ENCODE measurements around the gene C22orf39.

Gene C22orf39

DNA sequence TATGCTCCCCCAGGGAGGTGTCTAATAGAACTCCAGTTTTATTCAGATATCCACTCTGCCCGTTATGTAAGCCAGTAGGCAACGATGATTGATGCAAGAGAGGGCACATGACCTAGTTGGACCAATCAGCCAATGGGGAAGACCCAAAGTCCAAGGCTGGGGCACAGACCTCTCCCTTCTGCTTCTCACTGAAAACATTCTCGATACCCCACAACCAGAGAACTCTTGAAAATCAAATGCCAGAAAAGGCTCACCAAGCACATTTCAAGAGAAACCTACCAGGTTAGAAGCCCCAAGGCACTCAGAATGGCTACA lies 23.4 kb downstream of the C22orf39 start:
- no peak for DNase-seq (ENCODE audit: low read depth)
- H3K4me3 ChIP-seq (ENCODE audit: low read depth, low read length), result no peak overlapping the region
- TF ChIP-seq, protein P1, sequence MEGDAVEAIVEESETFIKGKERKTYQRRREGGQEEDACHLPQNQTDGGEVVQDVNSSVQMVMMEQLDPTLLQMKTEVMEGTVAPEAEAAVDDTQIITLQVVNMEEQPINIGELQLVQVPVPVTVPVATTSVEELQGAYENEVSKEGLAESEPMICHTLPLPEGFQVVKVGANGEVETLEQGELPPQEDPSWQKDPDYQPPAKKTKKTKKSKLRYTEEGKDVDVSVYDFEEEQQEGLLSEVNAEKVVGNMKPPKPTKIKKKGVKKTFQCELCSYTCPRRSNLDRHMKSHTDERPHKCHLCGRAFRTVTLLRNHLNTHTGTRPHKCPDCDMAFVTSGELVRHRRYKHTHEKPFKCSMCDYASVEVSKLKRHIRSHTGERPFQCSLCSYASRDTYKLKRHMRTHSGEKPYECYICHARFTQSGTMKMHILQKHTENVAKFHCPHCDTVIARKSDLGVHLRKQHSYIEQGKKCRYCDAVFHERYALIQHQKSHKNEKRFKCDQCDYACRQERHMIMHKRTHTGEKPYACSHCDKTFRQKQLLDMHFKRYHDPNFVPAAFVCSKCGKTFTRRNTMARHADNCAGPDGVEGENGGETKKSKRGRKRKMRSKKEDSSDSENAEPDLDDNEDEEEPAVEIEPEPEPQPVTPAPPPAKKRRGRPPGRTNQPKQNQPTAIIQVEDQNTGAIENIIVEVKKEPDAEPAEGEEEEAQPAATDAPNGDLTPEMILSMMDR (conservative IDR thresholded peaks at IDR 0.05; ENCODE audit: low read depth, low read length), result no peak

DNA sequence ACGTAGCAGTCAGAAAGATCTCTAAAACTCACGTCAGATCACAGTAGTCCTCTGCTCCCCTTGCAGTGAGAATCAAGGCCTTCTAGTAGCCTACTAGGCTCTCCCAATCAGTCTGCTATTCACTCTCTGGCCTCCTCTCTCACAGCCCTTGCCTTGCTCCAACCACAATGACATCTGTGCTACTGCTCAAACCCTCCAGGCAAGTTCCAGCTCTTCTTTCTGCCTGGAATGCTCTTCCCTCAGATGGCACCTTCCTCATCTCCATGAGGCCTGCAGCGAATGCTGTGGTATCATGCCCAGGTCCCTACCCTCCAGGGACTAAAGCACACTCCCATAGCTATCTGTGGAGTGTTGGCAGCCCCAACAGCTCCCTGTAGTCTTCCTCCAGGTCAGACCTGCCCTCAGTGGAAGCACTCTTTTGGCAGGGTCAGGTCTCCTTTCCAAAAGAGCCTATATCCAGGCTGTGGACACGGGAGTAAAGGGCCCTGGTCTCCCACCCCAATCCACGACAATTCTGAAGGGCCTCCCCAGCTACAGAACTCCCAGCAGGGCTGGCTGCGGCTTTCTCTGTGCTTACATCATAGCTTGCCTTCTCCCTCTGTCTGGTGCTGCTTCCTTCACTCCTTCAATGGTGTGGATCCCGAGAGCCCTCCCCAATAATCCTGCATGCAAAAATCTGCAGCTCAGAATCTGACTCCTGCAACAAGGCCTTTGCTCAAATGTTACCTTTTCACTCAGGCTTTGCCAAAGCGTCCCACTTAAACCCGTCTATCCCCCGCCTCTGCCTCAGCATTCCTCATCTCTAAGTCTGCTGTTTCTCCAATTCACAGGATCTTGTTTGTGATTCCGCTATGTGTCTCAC lies 24.8 kb downstream of the C22orf39 start:
- DNase-seq (ENCODE audit: low read depth), result peak; percentile 33
- no peak overlapping the region for H3K4me3 ChIP-seq (ENCODE audit: low read depth, low read length)
- TF ChIP-seq, protein P1 (conservative IDR thresholded peaks at IDR 0.05; ENCODE audit: low read depth, low read length), result no peak

DNA sequence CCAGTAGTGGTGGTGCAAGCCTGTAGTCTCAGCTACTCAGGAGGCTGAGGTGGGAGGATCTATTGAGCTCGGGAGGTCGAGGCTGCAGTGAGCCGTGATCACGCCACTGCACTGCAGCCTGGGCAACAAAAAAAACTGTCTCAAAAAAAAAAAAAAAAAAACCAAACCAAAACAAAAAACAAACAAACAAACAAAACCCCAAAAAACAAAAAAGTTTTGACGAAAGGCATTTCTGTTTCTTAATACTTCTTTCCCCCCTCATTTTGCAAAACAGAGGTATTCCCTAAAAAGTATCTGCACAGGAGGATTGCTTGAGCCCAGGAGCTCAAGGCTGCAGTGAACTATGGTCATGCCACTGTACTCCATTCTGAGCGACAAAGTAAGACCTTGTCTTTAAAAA lies 27.2 kb downstream of the C22orf39 start:
- no peak for DNase-seq (ENCODE audit: low read depth)
- no peak overlapping the region for H3K4me3 ChIP-seq (ENCODE audit: low read depth, low read length)
- TF ChIP-seq, protein P1 (conservative IDR thresholded peaks at IDR 0.05; ENCODE audit: low read depth, low read length), result no peak

DNA sequence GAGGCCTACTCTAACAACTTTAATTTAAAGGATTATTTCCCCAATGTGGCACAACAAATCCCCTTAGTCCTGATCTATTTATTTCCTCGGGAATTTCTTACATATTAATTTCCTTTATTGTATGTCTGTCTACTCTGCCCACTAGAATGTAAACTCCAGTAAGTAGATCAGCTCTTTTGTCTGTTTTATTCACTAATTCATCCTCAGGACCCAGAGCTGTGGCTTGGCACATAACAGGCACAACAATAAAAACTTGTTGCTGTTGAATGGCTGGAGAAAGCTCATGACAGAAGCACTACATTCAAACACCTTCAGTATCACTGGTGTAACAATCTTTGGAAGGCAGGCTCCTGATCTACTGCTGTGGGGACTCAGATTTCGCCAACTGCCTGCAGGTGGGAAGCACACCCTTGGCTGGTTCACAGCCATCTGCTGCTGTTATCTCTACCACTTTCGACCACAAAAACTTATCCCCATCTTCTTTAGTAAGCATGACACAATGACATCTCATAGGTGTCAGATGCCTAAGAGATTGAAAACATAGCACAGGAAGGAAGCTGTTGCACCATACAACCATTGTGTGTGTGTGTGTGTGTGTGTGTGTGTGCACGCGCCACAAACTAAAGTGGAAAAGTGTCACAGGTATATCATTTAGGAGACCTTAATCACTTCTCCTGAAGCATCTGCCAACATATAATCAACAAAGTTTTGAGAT lies 27.9 kb downstream of the C22orf39 start:
- peak; percentile 14 for DNase-seq (ENCODE audit: low read depth)
- no peak overlapping the region for H3K4me3 ChIP-seq (ENCODE audit: low read depth, low read length)
- TF ChIP-seq, protein P1 (conservative IDR thresholded peaks at IDR 0.05; ENCODE audit: low read depth, low read length), result no peak

DNA sequence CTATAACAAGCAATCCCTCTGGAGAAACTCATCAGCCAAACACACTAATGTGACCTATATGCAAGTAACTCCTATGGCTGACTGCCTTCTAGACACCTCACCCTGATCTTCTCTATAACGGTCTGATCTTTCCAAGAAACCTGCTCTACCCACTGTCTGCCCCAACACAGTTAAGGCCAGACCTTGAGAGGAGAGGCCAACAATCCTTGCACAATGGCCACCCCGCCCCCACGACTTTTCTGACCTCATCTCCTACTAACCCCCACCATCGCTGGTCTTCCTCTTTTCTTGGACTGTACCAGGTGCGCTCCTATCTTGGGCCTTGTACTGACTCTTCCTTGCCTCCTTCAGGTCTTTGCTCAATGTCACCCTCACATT lies 28.4 kb downstream of the C22orf39 start:
- TF ChIP-seq, protein P1 (conservative IDR thresholded peaks at IDR 0.05; ENCODE audit: low read depth, low read length), result no peak
- H3K4me3 ChIP-seq (ENCODE audit: low read depth, low read length), result no peak overlapping the region
- no peak for DNase-seq (ENCODE audit: low read depth)

DNA sequence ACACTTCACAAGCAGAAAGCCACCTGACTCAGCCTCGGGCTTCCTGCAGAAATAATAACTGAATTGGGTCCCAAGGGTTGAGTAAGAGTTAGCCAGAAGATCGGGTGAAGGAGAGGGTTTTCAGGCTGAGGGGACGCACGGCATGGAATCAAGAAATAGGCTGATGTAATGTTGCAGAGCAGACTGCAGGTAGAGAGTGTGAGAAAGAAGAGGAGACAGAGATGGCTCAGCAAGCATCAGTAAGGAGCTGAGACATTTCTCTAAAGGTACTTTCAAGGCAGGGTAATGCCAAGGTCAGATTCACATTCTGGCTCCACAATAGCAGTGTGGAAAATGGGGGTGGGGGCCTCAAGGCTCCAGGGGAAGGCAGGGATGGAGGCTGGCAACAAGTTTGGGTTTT lies 34.6 kb downstream of the C22orf39 start:
- no peak overlapping the region for H3K4me3 ChIP-seq (ENCODE audit: low read depth, low read length)
- TF ChIP-seq, protein P1 (conservative IDR thresholded peaks at IDR 0.05; ENCODE audit: low read depth, low read length), result no peak
- DNase-seq (ENCODE audit: low read depth), result no peak

Measured in choroid plexus epithelial cell (primary cell).